Gastroesophageal sphincter (tissue), 3 donors: ENCODE measurements around the gene ACTN4.

Source experiments
- CTCF ChIP-seq, 4 experiments: fragments of 200-600 bp in 2 of 4; fragments of 450-650 bp in 2 of 4; sonication (generic) in 1 of 4; IDR thresholded peaks; one replicate each; pipeline ENCODE4 v1.5.1; 2017 to 2019; ENCODE audit warnings: antibody characterized with exemption in 4 of 4, mild to moderate bottlenecking in 2 of 4, moderate library complexity in 2 of 4
- POLR2AphosphoS5 ChIP-seq: sonication (generic); formaldehyde crosslinking; IDR thresholded peaks from one replicate; pipeline ENCODE4 v1.6.1; 2017; ENCODE audit warnings: antibody characterized with exemption

GRCh38 chr19:38759590-38760003 lies 112.1 kb downstream of the ACTN4 start:
- TF ChIP-seq CTCF (IDR thresholded peaks at IDR 0.05) (no peak), POLR2AphosphoS5 (no peak)
